Neural cell (in vitro differentiated cells): ENCODE measurements around the gene SPRYD3. TPM values are rescaled to one million over a fixed set of nuclear protein-coding genes. Genes with fewer than 3 reads are reported as not detected.

ENCODE experiments used
- H2AFZ ChIP-seq: fragments of 200-600, 300-800 bp; sonication (generic), shearing (Covaris generic); 2 replicates; pipeline ENCODE4 v1.6.0; 2014; ENCODE audit warnings: low read depth, mild to moderate bottlenecking, antibody characterized with exemption, low read length, moderate library complexity
- H3F3A ChIP-seq: fragments of 200-600 bp; shearing (Covaris generic); 2 replicates; pipeline ENCODE4 v1.6.1; 2016; ENCODE audit warnings: mild to moderate bottlenecking, moderate library complexity, mixed read lengths, antibody characterized with exemption, low read length; ENCODE audit not compliant: insufficient read depth, poor library complexity, severe bottlenecking
- H3K27ac ChIP-seq: fragments of 200-600, 300-800 bp; sonication (generic), shearing (Covaris generic); 2 replicates; pipeline ENCODE4 v1.5.1; 2014; ENCODE audit warnings: mild to moderate bottlenecking, low read length, moderate library complexity
- H3K27me3 ChIP-seq: fragments of 300-800, 200-600 bp; sonication (generic), shearing (Covaris generic); 2 replicates; pipeline ENCODE4 v1.6.0; 2014; ENCODE audit warnings: mild to moderate bottlenecking, low read depth, low read length, moderate library complexity; ENCODE audit not compliant: insufficient read depth
- H3K36me3 ChIP-seq: fragments of 300-800, 200-600 bp; sonication (generic), shearing (Covaris generic); 2 replicates; pipeline ENCODE4 v1.5.1; 2014; ENCODE audit warnings: mild to moderate bottlenecking, antibody characterized with exemption, low read length, moderate library complexity; ENCODE audit not compliant: insufficient read depth
- H3K4me2 ChIP-seq: fragments of 300-800, 200-600 bp; sonication (generic), shearing (Covaris generic); 2 replicates; pipeline ENCODE4 v1.6.0; 2014; ENCODE audit warnings: mild to moderate bottlenecking, low read length
- H3K4me3 ChIP-seq: fragments of 300-800, 200-600 bp; sonication (generic), shearing (Covaris generic); 2 replicates; pipeline ENCODE4 v1.5.1; 2014; ENCODE audit warnings: mild to moderate bottlenecking, low read length, moderate library complexity
- H3K79me2 ChIP-seq: fragments of 200-600 bp; shearing (Covaris generic); replicated peaks from 2 replicates; pipeline ENCODE4 v1.6.0; 2014; ENCODE audit warnings: mild to moderate bottlenecking, low read length, moderate library complexity; ENCODE audit not compliant: insufficient read depth
- H3K9ac ChIP-seq: fragments of 300-800, 200-600 bp; sonication (generic), shearing (Covaris generic); 2 replicates; pipeline ENCODE4 v1.6.1; 2016; ENCODE audit warnings: mild to moderate bottlenecking, low read length, mixed read lengths
- H3K9me2 ChIP-seq: fragments of 200-600 bp; shearing (Covaris generic); 2 replicates; pipeline ENCODE4 v1.6.1; 2016; ENCODE audit warnings: mild to moderate bottlenecking, low read length, mixed read lengths; ENCODE audit not compliant: insufficient read depth
- H3K9me3 ChIP-seq: fragments of 200-600, 300-800 bp; sonication (generic), shearing (Covaris generic); 2 replicates; pipeline ENCODE4 v1.6.1; 2016; ENCODE audit warnings: mild to moderate bottlenecking, mixed run types, low read length, moderate library complexity, mixed read lengths
- H4K20me1 ChIP-seq: fragments of 200-600 bp; shearing (Covaris generic); 2 replicates; pipeline ENCODE4 v1.6.1; 2016; ENCODE audit warnings: mild to moderate bottlenecking, mixed run types; ENCODE audit not compliant: insufficient read depth
- EP300 ChIP-seq: fragments of 450-650 bp; conservative IDR thresholded peaks from 2 replicates; pipeline ENCODE4 v1.6.1; 2014; ENCODE audit warnings: antibody characterized with exemption, mild to moderate bottlenecking, moderate library complexity; ENCODE audit not compliant: poor library complexity, severe bottlenecking
- EZH2 ChIP-seq: fragments of 200-600, 300-800 bp; shearing (Covaris generic), sonication (generic); IDR thresholded peaks from 2 replicates; pipeline ENCODE4 v1.6.1; 2014; ENCODE audit warnings: antibody characterized with exemption, low read length, borderline replicate concordance, mild to moderate bottlenecking; ENCODE audit not compliant: insufficient read depth, poor library complexity, severe bottlenecking
- MXI1 ChIP-seq: fragments of 450-650 bp; conservative IDR thresholded peaks from 2 replicates; pipeline ENCODE4 v1.6.1; 2014; ENCODE audit warnings: antibody characterized with exemption, mild to moderate bottlenecking; ENCODE audit not compliant: poor library complexity, severe bottlenecking
- POLR2AphosphoS5 ChIP-seq: IDR thresholded peaks from 2 replicates; pipeline ENCODE4 v1.6.1; 2012
- RAD21 ChIP-seq: fragments of 450-650 bp; conservative IDR thresholded peaks from 2 replicates; pipeline ENCODE4 v1.6.1; 2014; ENCODE audit warnings: antibody characterized with exemption, mild to moderate bottlenecking, moderate library complexity
- SMC3 ChIP-seq: fragments of 450-650 bp; conservative IDR thresholded peaks from 2 replicates; pipeline ENCODE4 v1.6.1; 2014; ENCODE audit warnings: antibody characterized with exemption, mild to moderate bottlenecking, moderate library complexity; ENCODE audit not compliant: poor library complexity
- TAF1 ChIP-seq: IDR thresholded peaks from 2 replicates; pipeline ENCODE4 v1.6.1; 2012; ENCODE audit warnings: low read depth
- polyA plus RNA-seq: library from polyadenylated mRNA; depleted of rRNA; stranded (reverse); fragments of >200 nt; gene quantifications from 2 replicates; pipeline ENCODE4 v1.2.3, GENCODE V29; 2014
- TF ChIP-seq, protein P1 (sequence below): IDR thresholded peaks from 2 replicates; pipeline ENCODE4 v1.6.1; 2012; ENCODE audit warnings: borderline replicate concordance
- TF ChIP-seq, protein P2 (sequence below): fragments of 450-650 bp; IDR thresholded peaks from 2 replicates; pipeline ENCODE4 v1.5.1; 2014; ENCODE audit warnings: antibody characterized with exemption, mild to moderate bottlenecking, moderate library complexity; ENCODE audit not compliant: poor library complexity, severe bottlenecking

Gene SPRYD3
- polyA plus RNA-seq, 1 donor from 2014 or later = 20.8 TPM

DNA sequence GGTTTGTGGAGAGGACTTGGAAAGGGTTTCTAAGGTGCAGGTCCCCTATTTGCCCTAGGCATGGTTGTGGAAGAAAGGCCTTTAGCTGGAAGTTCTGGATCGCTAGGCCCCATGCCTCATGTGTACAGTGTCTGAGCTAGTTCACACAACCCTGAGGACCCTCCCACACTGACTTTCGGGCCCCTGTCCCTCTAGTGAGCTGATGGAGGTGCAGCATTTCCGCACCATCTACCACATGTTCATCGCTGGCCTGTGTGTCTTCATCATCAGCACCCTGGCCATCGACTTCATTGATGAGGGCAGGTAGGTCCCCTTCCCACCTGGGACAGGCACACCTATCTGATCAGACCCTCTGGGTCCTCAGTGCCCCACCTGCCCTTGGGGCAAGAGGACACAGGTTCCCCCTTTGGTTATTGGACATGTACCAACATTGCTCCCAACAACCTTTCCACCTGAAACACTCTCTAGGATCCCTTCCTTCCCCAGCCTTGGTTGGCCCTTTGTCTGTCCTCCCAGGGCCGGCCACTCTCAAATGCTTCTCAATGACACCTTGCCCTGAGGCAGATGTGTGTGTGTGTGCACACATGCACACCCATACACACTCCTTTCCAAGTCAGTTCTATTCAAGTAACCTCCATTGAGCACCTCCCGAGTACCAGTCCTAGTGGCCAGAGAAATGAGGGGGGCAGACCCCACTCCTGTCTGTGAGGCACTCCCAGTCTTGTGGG is 26.7 kb upstream of the SPRYD3 start:
- Histone ChIP-seq H3K9me2 (no peaks in the 10 kb centered on the region), H3K9me3 (no peaks in the 10 kb centered on the region), H3K9ac (no peak overlapping the region), H3K4me3 (no peak overlapping the region), H4K20me1 (no peaks in the 10 kb centered on the region), H3K36me3 (no peaks in the 10 kb centered on the region), H3K4me2 (no peak overlapping the region), H3K27me3 (no peaks in the 10 kb centered on the region), H3K79me2 (no peaks in the 10 kb centered on the region), H3K27ac (no peak overlapping the region), H2AFZ (no peak overlapping the region), H3F3A (no peaks in the 10 kb centered on the region)
- TF ChIP-seq, protein P1, sequence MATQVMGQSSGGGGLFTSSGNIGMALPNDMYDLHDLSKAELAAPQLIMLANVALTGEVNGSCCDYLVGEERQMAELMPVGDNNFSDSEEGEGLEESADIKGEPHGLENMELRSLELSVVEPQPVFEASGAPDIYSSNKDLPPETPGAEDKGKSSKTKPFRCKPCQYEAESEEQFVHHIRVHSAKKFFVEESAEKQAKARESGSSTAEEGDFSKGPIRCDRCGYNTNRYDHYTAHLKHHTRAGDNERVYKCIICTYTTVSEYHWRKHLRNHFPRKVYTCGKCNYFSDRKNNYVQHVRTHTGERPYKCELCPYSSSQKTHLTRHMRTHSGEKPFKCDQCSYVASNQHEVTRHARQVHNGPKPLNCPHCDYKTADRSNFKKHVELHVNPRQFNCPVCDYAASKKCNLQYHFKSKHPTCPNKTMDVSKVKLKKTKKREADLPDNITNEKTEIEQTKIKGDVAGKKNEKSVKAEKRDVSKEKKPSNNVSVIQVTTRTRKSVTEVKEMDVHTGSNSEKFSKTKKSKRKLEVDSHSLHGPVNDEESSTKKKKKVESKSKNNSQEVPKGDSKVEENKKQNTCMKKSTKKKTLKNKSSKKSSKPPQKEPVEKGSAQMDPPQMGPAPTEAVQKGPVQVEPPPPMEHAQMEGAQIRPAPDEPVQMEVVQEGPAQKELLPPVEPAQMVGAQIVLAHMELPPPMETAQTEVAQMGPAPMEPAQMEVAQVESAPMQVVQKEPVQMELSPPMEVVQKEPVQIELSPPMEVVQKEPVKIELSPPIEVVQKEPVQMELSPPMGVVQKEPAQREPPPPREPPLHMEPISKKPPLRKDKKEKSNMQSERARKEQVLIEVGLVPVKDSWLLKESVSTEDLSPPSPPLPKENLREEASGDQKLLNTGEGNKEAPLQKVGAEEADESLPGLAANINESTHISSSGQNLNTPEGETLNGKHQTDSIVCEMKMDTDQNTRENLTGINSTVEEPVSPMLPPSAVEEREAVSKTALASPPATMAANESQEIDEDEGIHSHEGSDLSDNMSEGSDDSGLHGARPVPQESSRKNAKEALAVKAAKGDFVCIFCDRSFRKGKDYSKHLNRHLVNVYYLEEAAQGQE = no peak
- TF ChIP-seq EP300 (no peak), MXI1 (no peak), POLR2AphosphoS5 (no peak), TAF1 (no peak), RAD21 (no peak), SMC3 (no peak), EZH2 (no peak)
- TF ChIP-seq, protein P2, sequence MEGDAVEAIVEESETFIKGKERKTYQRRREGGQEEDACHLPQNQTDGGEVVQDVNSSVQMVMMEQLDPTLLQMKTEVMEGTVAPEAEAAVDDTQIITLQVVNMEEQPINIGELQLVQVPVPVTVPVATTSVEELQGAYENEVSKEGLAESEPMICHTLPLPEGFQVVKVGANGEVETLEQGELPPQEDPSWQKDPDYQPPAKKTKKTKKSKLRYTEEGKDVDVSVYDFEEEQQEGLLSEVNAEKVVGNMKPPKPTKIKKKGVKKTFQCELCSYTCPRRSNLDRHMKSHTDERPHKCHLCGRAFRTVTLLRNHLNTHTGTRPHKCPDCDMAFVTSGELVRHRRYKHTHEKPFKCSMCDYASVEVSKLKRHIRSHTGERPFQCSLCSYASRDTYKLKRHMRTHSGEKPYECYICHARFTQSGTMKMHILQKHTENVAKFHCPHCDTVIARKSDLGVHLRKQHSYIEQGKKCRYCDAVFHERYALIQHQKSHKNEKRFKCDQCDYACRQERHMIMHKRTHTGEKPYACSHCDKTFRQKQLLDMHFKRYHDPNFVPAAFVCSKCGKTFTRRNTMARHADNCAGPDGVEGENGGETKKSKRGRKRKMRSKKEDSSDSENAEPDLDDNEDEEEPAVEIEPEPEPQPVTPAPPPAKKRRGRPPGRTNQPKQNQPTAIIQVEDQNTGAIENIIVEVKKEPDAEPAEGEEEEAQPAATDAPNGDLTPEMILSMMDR = no peak

DNA sequence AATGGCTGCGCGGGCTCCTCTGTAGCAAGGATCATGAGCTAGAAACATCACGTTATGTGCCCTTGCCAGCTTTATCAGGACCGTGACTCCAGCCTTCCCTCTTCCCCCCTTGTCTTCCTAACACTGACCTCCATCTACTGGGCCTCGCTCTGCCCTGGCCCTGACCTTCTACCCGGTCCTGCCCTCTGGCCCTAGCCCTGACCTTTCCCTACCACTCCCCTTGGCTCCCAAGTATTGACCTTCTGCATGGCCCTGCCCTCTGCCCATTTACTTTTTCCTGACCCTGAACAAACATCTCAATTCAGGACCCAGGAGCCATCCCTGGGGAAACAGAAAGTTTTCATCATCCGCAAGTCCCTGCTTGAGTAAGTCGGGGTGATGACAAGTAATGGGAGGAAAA is 26.1 kb upstream of the SPRYD3 start:
- Histone ChIP-seq H3K9me2 (no peaks in the 10 kb centered on the region), H3F3A (no peaks in the 10 kb centered on the region), H4K20me1 (no peaks in the 10 kb centered on the region), H3K9me3 (no peaks in the 10 kb centered on the region), H3K4me2 (no peak overlapping the region), H3K27me3 (no peaks in the 10 kb centered on the region), H3K9ac (no peak overlapping the region), H3K36me3 (no peaks in the 10 kb centered on the region), H3K4me3 (no peak overlapping the region), H2AFZ (no peak overlapping the region), H3K79me2 (no peaks in the 10 kb centered on the region), H3K27ac (no peak overlapping the region)
- TF ChIP-seq POLR2AphosphoS5 = no peak
- no peak for TF ChIP-seq EP300
- TF ChIP-seq SMC3 = no peak
- TF ChIP-seq EZH2 = no peak
- TF ChIP-seq, protein P2 = no peak
- TF ChIP-seq MXI1 = no peak
- TF ChIP-seq TAF1 = no peak
- TF ChIP-seq, protein P1 = no peak
- TF ChIP-seq RAD21 = no peak
